Upper lobe of left lung (tissue), 6 donors: Measurements from ENCODE around the gene CRHR2. TPM values are rescaled to one million over a fixed set of nuclear protein-coding genes. Genes with fewer than 3 reads are reported as not detected.

ENCODE experiments used
- ATAC-seq, 2 donors: fragments of 200-7000 bp; cut with Tn5 transposase; one replicate each; pipeline ENCODE4 v1.9.1; 2022; ENCODE audit warnings: mild to moderate bottlenecking in 2 of 2, moderate library complexity in 2 of 2; ENCODE audit not compliant: low FRiP score in 2 of 2
- DNase-seq, 2 donors: peaks; one replicate each; pipeline ENCODE4 v3.0.0-alpha.2; 2019 to 2020
- H3K27ac ChIP-seq, 4 donors: fragments of 200-600 bp; sonication (generic); one replicate each; pipeline ENCODE4 v1.5.1; 2016 to 2019
- H3K27me3 ChIP-seq, 4 donors: fragments of 200-600 bp; sonication (generic); one replicate each; pipeline ENCODE4 v1.5.1; 2017 to 2019
- H3K36me3 ChIP-seq, 4 donors: fragments of 200-600 bp; sonication (generic); one replicate each; pipeline ENCODE4 v1.5.1; 2016 to 2019
- H3K4me1 ChIP-seq, 4 donors: fragments of 200-600 bp; sonication (generic); one replicate each; pipeline ENCODE4 v1.5.1; 2018 to 2019
- H3K4me3 ChIP-seq, 4 donors: fragments of 200-600 bp; sonication (generic); one replicate each; pipeline ENCODE4 v1.5.1; 2017 to 2019; ENCODE audit warnings: mild to moderate bottlenecking in 2 of 4, moderate library complexity in 1 of 4
- H3K9me3 ChIP-seq, 4 donors: fragments of 200-600 bp; sonication (generic); one replicate each; pipeline ENCODE4 v1.5.1; 2018 to 2019
- EP300 ChIP-seq, 4 donors: sonication (generic); formaldehyde crosslinking; IDR thresholded peaks; one replicate each; pipeline ENCODE4 v1.5.1; 2017; ENCODE audit warnings: antibody characterized with exemption in 4 of 4, control low read depth in 2 of 4
- POLR2A ChIP-seq, 4 donors: fragments of 450-650 bp; IDR thresholded peaks; one replicate each; pipeline ENCODE4 v1.5.1; 2016 to 2017; ENCODE audit warnings: antibody characterized with exemption in 4 of 4, mild to moderate bottlenecking in 2 of 4
- POLR2AphosphoS5 ChIP-seq, 2 donors: sonication (generic); formaldehyde crosslinking; IDR thresholded peaks; one replicate each; pipeline ENCODE4 v1.5.1; 2017; ENCODE audit warnings: antibody characterized with exemption in 2 of 2
- WGBS, 2 donors: methylation state at CpG; one replicate each; pipeline ENCODE4 v1.1.5; 2017 to 2018; 5-methylcytosine and 5-hydroxymethylcytosine counted together
- total RNA-seq, 6 donors: library from RNA; depleted of rRNA in 4 of 6; stranded (reverse); fragments of >200 nt in 4 of 6; gene quantifications; one replicate each; pipeline versions ENCODE4 v1.1.0 to v1.2.1, GENCODE V29; 2016 to 2021
- TF ChIP-seq, protein P1 (sequence below), 6 experiments: fragments of 450-650 bp in 4 of 6; fragments of 200-600 bp in 2 of 6; sonication (generic) in 2 of 6; IDR thresholded peaks; one replicate each; pipeline ENCODE4 v1.5.1; 2016 to 2019; ENCODE audit warnings: antibody characterized with exemption in 6 of 6
- donor health status: DM: no; HTN: no; CAD: no; lungs with moderate emphysema.
- donor health status: DM: no; HTN: yes; CAD: no; lungs with severe emphysema.

CRHR2 gene
- total RNA-seq, 6 donors from 2014 or later, result 0.10 to 1.0 (median 0.44) TPM; not detected in 2

DNA sequence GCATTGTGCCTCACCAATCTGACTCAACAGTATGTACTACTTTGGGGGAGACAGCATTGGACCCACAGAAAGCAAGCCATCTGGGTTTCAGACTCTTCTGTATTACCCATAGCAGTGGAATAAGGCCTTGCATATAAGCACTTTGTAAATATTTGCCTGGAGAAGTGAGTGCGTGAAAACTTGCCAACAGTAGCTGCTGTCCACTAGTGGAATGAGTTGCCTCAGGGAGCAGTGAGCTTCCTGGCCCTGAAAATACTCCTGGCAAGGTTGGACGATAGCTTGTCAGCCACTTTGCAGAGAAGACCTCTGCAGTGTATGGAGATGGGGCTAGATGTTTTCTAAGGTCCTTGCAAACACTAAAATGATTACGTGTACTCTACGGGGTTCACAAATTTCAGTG, 65.9 kb downstream of the CRHR2 start:
- 63 to 70% methylated on average over 4 of the region's 4 CpGs for WGBS, 2 donors
- Histone ChIP-seq H3K27ac (no peak overlapping the region), H3K36me3 (peaks cover 0 to 92% (median 45%) of the 10 kb centered on the region in 4 donors), H3K4me1 (no peaks in the 10 kb centered on the region), H3K27me3 (no peaks in the 10 kb centered on the region), H3K4me3 (no peak overlapping the region), H3K9me3 (no peaks in the 10 kb centered on the region)
- ATAC-seq, result peak in 1 of 2 donors; percentile 22
- DNase-seq, result peak in 1 of 2 donors; percentile 37
- TF ChIP-seq POLR2A (IDR thresholded peaks at IDR 0.05), result no peak
- TF ChIP-seq, protein P1, sequence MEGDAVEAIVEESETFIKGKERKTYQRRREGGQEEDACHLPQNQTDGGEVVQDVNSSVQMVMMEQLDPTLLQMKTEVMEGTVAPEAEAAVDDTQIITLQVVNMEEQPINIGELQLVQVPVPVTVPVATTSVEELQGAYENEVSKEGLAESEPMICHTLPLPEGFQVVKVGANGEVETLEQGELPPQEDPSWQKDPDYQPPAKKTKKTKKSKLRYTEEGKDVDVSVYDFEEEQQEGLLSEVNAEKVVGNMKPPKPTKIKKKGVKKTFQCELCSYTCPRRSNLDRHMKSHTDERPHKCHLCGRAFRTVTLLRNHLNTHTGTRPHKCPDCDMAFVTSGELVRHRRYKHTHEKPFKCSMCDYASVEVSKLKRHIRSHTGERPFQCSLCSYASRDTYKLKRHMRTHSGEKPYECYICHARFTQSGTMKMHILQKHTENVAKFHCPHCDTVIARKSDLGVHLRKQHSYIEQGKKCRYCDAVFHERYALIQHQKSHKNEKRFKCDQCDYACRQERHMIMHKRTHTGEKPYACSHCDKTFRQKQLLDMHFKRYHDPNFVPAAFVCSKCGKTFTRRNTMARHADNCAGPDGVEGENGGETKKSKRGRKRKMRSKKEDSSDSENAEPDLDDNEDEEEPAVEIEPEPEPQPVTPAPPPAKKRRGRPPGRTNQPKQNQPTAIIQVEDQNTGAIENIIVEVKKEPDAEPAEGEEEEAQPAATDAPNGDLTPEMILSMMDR (IDR thresholded peaks at IDR 0.05), result no peak

DNA sequence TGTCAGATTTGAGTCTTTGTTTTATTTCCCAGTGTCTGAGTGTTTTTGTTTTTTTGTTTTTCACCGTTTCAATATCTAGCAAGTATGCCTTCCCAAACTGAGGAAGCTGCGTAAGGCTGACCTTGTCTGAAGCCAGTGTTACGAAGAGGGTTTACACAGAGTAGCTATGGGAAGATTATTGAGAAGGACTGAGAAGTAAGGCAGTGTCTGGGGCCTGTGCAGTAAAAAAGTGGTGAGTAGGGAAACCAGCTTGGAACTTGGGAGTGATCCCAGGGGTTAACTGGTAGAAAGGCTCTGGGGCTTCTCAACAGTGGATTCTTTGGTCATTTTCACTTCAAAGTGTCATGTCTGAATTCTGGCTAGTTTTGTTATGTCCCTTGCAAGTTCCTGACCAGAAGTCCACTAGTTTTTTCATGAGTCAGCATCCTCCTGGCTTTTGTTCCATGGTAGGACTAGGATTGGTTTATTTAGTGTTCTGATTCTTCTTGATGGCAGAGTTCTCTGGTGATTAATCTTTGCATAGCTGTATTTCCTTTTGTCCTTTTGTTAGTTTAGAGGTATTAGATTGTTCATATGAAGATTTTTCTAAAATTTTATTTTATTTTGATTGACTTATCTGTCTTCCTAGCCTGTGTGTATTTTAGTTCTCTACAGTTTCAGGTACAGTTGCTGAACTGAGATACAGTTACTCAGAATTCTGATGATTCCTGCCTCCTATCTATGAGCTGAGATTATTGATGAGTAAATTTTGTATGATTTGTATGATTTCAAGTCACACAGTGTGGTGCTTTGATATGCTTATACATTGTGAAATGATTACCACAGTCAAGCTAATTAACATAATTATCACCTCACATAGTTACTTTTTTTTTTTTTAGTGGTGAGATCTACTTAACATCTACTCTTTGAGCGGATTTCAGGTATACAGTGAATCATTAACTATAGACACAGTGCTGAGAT, 68.6 kb downstream of the CRHR2 start:
- H3K36me3 ChIP-seq, result peaks cover 0 to 92% (median 38%) of the 10 kb centered on the region in 4 donors
- WGBS, 2 donors, result 91 to 95% methylated on average over 4 of the region's 4 CpGs
- H3K27me3 ChIP-seq, result no peaks in the 10 kb centered on the region
- no peak overlapping the region for H3K27ac ChIP-seq
- DNase-seq (no peak), ATAC-seq (no peak)
- TF ChIP-seq POLR2A (IDR thresholded peaks at IDR 0.05), result no peak
- H3K9me3 ChIP-seq, result no peaks in the 10 kb centered on the region
- H3K4me3 ChIP-seq, result no peak overlapping the region
- H3K4me1 ChIP-seq, result no peaks in the 10 kb centered on the region

DNA sequence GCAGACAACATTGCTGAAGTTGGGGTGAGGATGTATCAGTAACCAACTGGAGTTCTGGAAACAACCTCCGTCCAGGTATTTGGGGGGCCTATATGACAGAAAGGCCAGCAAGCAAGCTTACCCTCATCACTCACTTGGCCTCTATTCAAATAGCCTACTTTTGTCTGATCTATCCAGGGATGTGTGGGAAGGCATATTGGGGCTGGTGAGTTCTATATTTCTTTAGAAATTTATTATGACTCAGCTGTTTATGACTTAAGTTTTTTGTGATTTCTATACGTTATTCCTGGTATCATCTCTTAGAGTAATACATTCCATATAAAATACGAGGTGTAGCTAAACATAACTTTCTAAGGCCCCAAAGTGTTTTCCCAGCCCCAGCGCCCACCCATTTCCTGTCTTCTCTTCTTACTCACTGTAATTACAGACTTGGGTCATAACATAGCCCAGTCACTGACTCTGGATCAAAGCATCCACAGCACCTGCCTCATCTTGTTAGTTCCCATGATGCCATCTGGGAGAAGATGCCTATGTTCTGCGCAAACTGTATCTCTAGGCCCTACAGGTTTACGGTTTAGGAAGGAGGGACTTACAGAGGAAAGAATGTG, 69.5 kb downstream of the CRHR2 start:
- Histone ChIP-seq H3K27me3 (no peaks in the 10 kb centered on the region), H3K4me1 (no peaks in the 10 kb centered on the region), H3K9me3 (no peaks in the 10 kb centered on the region), H3K4me3 (no peak overlapping the region), H3K36me3 (peaks cover 0 to 92% (median 35%) of the 10 kb centered on the region in 4 donors), H3K27ac (no peak overlapping the region)
- WGBS, 2 donors, result 85 to 91% methylated on average over 6 of the region's 6 CpGs
- TF ChIP-seq, protein P1 (IDR thresholded peaks at IDR 0.05), result no peak
- TF ChIP-seq POLR2A (IDR thresholded peaks at IDR 0.05) (no peak), POLR2AphosphoS5 (IDR thresholded peaks at IDR 0.05) (no peak), EP300 (IDR thresholded peaks at IDR 0.05) (no peak)
- ATAC-seq (no peak), DNase-seq (no peak)

DNA sequence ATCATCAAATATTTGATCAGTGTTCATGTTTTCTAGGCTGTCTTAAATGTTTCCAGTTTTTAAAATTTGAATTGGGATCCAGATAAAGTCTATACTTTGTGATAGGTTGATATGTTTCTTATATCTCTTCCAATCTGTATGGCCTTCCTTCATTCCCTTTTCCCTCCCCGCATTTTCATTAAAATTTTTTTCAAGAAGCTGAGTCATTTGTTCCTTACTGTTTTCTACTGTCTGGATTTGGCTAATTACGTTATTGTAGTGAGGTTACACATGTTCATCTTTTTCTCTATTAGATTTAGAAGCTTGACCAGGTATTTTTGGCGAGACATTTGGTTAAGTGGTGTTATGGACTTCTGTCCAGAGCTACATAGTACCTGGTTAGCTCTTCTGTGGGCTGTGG, 76.4 kb downstream of the CRHR2 start:
- WGBS, 2 donors, result 96 to 100% methylated on average over 3 of the region's 3 CpGs
- Histone ChIP-seq H3K9me3 (no peaks in the 10 kb centered on the region), H3K36me3 (peaks cover 12 to 100% (median 51%) of the 10 kb centered on the region in 4 donors), H3K27ac (no peak overlapping the region), H3K27me3 (no peaks in the 10 kb centered on the region), H3K4me3 (no peak overlapping the region), H3K4me1 (no peaks in the 10 kb centered on the region)
- no peak for DNase-seq
- no peak for TF ChIP-seq POLR2AphosphoS5 (IDR thresholded peaks at IDR 0.05)
- no peak for TF ChIP-seq EP300 (IDR thresholded peaks at IDR 0.05)
- TF ChIP-seq POLR2A (IDR thresholded peaks at IDR 0.05), result no peak
- TF ChIP-seq, protein P1 (IDR thresholded peaks at IDR 0.05), result no peak
- no peak for ATAC-seq

DNA sequence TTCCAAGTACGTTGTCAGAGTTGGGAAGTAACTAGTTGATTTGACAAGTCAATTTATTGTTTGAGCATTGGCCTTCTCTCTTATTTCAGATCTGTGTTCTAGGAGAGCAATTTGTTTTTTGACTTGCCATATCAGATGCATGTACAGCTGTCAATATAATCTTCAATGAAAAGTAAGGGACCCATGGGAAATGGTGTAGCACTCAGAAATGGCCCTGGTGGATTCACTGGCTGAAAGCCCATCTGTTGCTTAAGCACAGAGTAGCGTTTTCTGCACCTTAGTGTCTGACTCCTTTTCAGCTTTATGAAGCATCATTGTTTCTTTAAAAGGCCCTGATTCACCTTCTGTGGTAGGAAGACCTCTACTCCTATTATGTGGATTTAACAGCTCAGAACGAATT, 77.4 kb downstream of the CRHR2 start:
- H3K27me3 ChIP-seq, result no peaks in the 10 kb centered on the region
- H3K27ac ChIP-seq, result no peak overlapping the region
- TF ChIP-seq EP300 (IDR thresholded peaks at IDR 0.05) (no peak), POLR2A (IDR thresholded peaks at IDR 0.05) (no peak), POLR2AphosphoS5 (IDR thresholded peaks at IDR 0.05) (no peak)
- TF ChIP-seq, protein P1 (IDR thresholded peaks at IDR 0.05), result no peak
- H3K4me3 ChIP-seq, result no peak overlapping the region
- 87 to 90% methylated on average over 3 of the region's 3 CpGs for WGBS, 2 donors
- H3K9me3 ChIP-seq, result no peaks in the 10 kb centered on the region
- ATAC-seq (no peak), DNase-seq (no peak)
- peaks cover 20 to 100% (median 59%) of the 10 kb centered on the region in 4 donors for H3K36me3 ChIP-seq
- no peaks in the 10 kb centered on the region for H3K4me1 ChIP-seq
